Activated CD4-positive, alpha-beta T cell treated with anti-CD3 and anti-CD28 coated beads, Interleukin-2, amount 50 U/mL, for 24 hours (primary cell): ENCODE measurements around the gene LRRC75B.

Experiments
- DNase-seq, 2 donors: peaks; one replicate each; pipeline ENCODE4 v3.0.0-alpha.2; 2020; ENCODE audit warnings: low read depth in 1 of 2, low spot score in 1 of 2

LRRC75B gene

DNA sequence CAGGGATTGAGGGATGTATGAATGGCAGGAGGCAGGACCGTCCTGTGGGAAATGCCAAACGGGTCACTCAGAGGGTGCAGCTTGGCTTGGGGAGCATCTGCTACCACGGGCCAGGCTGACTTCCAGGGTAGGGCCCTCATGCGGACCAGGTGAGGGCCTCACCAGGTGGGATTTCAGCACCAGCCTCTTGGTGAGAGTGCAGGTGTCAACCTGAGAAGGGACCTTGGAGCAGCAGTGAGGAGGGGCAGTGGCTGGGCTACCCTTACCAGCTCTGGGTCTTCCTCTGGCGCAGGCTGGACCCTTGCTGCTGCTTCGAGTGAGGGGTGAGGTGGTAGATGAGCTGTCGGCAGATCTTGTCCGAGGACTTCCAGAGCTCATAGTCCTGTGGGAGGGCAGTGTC, 4.9 kb downstream of the LRRC75B start:
- DNase-seq, result no peak

DNA sequence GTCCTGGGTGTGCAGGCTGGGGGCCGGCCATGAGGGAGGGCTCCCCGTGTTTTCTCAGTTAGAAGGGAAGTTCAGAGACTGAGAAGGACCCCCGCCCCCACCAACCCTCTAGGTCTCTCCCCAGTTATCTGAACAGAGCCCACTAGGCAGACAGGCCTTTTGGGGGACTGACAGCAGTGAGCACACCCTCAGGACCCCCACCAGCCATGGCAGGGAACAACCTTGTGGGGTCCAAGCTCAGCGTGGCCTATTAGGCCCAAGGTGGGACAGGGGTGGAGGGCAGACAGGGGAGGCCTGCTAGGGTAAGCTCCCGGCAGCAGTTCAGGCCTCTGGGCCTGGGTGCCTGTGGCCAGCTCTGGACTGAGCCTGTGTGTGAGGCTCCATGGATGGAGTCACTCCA, 5.6 kb downstream of the LRRC75B start:
- no peak for DNase-seq

DNA sequence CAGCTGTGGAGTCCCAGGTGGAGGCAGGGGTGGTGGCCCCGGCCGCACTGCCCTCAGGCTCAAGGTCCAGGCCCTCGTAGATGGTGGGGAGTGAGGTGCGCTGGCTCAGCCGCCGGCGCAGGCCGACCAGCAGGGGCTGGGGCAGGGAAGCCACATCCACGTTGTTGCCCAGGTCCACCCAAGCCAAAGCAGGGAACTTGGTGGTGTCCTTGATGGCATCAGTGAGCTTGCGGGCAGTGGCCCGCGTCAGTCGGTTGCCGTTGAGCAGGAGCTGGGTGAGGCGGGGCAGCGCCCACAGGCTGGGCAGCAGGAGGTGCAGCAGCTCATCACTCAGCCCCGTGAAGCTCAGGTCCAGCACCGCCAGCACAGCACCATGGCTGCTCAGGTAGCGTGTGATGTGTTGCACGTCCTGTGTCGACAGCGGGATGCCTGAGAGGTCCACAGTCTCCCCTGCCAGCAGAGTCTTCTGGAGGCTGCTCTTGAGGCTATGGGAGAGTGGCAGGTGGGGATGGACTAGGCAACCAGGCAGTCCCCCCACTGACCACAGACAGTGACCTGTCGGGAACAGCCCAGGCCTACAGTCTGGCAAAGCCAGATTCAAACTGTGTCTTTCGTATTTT, 6.8 kb downstream of the LRRC75B start:
- no peak for DNase-seq

DNA sequence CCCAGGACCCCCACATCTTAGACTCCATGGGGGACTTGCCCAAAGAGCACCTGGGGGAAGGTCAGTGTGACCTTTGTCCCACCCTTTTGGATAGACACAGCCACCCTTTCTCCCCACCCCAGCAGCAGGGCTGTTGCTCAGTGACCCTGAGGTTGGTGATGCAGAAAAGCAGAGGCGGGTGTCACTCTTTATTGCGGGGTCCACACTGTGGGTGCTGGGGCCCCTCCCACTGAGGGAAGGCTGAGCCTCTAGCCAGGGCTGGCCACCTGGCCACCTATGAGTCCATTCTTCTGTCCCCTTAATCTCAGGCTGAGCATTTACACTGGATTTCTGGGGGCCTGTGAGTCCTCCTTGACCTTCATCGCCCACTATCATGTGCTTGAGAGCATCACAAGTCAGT, 7.4 kb downstream of the LRRC75B start:
- no peak for DNase-seq

DNA sequence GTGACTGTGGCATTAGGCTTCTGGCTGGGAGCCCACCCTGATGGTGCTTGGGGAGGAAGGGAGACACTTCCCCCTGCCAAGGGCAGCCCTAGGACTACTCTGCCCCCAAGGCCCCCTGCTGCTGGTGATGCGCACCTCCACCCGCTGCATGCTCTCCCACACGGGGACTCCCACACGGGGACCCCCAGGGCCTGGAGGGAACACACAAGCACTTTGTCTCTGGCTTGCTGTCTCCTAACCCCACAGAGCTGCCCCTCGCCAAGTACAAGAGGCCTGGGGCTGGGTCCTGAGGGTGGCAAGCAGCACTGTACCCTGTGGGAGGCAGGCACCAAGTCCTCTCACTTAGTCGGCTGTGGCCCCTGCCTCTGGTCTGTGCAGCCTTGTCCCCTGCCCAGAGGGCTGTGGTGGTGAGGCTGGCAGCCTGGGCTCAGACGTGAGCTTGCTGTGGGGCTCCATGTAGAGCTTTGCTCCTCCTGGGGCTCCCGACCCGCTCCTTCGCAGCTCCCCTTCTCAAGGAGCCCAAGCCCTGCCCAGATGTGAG, 7.9 kb downstream of the LRRC75B start:
- no peak for DNase-seq

DNA sequence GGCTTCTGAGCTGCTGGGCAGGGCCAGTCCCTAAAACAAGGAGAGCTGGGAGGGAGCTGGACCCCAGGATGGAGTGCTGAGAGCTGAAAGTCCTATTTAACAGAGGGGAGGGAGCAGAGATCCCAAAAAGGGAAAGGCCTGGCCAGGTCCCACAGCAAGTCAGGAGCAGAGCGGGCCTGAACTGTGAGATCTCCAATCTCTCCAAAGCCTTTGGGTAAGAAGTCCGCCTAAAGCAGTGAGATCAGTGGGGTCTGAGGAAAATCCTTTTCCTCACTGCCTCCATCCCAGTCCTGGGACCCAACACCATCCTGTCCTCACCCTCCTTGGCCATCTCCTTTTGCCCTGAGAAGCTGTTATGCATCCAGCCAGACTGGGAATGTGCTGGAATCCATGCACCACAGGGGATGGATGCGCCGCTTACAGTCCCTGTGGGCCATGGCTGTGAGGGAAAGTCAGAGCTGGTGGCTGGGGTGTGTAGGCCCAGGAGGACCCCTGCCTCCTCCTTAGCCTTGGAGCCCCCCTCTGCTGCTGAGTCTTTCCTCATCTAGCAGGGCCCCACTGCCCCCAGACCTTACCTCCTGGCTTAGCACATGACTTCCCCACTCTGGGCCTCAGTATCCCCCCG, 8.6 kb downstream of the LRRC75B start:
- DNase-seq, result no peak

DNA sequence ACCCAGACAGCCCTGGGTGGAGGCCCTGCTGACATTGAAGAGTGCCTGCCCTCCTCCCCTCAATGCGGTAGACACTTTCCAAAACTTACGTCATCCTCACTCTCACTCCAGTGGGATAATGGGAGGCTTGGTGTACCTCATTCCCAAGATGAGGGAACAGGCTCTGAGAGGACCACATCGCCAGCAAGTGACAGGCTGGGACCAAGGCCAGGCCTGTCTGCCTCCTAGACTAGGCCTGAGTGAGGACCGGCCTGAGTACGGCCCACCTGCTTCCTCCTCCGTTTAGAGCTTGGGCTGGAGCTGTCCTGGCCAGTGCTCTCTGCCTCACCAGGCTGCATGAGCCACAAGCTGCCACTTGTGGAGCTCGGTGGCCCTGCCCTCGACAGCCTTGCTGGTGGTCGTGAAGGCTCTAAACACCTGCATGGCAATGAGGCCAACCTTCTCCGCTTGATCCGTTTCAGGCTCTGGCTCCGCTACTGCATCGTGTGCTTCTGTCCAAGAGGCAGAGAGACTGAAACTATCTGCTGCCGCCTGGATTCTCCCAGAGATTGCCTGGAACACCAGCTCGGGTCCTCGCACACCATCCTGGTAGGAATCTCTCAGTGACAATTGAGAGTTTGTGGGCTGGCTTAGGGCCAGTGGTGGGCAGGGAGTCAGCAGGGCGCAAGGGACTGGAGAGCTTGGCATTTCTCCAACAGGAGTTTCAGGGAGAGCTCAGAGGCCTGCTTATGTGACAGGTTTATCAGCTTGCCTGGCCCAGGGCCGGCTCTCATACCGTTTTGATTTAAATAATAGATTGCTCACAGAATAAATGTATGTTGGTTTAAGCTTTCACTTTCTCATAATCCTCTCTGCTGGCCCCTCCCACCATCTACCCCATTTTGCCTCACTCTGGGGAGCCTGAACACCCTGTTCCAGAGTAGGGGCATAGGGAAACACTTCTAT, 9.4 kb downstream of the LRRC75B start:
- no peak for DNase-seq

DNA sequence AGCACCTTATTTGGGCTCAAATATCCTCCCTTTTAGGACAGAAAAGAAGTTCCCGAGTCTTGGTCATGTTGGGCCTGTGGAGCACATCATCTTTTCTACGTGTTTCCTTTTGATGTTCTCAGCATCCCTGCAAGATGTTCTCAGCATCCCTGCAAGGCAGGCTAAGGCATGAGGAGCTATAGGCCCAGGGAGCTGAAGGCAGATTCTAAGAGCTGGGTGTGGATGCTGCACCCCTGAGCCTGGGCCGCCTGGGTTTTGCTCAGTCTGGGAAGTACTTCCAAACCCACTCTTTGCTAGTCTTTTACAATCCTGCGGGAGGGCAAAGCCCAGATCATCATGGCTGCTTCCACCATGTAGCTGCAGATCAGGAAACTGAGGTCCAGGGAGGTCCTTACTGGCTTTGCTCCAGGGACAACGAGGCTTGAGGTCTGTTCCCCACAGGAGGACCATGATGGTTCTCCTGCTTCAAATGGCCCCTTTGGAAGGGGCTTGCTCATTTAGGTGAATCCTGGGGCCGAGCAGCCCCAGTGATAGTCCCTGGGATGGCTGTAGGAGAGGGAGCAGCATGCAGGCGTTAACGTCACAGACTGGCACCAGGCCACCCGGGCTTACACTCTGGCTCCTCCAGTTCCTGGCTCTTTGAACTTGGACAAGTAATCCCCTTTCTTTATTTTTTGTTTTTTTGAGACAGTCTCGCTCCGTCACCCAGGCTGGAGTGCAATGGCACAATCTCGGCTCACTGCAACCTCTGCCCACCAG, 10.6 kb downstream of the LRRC75B start:
- no peak for DNase-seq

DNA sequence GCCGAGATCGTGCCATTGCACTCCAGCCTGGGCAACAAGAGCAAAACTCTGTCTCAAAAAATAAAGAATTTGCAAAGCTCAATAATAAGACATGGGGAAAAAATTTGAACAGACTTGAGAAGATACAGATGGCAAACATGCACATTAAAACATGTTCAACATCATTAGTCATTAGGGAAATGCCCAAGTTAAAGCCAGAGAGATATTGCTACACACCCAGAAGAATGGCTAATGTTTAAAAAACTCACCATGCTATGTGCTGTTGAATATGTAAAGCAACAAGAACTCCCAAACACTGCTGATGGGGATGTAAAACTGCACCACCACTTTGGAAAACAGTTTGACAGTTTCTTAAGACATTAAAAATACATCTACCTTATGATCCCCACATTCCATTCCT, 12.6 kb downstream of the LRRC75B start:
- DNase-seq, result no peak

DNA sequence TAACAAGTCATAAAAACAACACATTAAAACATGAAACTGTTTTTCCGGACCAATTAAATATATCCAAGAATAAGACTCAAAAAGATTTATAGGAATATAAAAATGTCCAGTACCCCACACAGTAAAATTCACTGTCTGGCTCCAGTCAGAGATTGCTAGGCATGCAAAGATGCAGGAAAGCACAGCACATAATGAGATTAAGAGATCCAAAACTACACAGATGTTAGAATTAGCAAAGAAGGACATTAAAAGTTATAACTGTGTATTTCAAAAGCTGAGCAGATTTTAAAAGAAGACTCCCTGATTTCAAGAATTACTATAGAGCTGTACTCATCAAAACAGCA, 13.6 kb downstream of the LRRC75B start:
- no peak for DNase-seq

DNA sequence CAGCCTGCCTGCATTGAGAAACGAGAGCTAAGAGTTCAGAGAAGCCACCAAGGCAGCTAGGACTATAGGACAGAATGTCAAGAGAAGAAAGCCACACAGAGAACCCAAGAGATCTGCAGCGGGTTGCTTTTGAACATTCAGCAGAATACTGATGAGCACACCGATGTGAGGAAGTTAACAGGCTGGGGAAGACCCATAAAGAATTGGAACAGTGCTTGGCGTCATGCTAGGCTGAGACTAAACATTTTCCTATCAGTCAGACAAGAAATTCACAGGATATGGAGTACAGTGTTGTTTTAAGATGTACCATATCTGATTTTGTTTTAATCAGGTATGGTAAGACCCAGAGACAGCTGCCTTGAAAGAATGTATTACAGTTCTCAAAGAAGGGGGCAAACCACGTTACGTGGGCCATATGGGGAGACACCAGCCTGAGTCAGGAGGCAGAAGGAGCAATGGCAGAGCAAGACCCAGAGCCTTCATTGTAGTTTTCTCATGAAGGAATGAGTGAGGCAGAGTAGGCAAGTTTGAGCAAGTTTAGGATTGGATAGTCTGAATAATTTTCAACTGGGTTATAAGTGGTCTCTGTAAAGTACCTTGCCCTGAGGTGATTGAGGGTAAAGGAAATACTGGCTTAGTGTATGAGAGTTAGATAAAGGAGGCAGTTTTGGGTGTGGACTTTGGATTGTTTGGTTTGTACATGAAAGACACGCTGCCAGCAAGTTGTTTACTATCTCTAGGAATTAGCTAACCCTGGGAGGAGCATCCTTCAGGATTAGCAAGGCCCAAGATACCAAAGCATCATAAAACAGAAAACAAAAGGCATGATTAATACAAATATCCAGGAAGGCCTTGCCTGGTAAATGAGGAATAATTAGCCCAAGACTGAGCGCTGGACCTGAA, 14.3 kb downstream of the LRRC75B start:
- no peak for DNase-seq

DNA sequence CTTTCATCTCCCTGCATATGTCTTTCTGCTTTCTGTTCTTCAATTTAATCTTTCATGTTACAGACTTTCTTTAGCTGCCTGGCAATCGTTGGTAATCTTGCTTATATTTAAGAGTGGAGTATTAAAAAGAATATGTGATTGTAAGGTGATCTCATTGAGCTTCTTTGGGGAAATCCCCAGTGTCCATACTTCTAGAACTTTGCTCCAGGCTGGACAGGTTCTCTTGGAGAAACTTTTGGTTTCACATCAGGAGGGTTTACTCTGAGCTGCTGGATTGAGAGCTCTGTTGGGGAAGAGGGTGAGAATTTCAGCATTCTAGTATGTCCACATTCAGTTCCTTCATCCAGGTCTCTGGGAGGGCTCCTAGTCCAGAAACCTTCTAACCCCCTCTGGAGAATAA, 16.1 kb downstream of the LRRC75B start:
- DNase-seq, result no peak

DNA sequence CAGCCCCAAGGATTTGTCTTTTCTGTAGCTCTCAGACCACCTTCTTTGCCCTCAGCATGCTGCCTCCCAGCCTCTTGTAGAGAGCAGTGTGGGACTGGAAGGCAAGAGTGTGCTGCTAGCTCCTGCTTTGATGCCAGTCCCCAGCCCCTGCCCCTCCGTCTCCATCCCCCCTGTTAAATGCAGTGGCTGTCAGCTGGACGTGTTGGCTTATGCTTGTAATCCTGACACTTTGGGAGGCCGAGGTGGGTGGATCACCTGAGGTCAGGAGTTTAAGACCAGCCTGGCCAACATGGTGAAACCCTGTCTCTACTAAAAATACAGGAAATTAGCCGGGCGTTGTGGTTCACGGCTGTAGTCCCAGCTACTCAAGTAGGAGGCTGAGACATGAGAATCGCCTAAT, 21.6 kb downstream of the LRRC75B start:
- DNase-seq, result no peak

DNA sequence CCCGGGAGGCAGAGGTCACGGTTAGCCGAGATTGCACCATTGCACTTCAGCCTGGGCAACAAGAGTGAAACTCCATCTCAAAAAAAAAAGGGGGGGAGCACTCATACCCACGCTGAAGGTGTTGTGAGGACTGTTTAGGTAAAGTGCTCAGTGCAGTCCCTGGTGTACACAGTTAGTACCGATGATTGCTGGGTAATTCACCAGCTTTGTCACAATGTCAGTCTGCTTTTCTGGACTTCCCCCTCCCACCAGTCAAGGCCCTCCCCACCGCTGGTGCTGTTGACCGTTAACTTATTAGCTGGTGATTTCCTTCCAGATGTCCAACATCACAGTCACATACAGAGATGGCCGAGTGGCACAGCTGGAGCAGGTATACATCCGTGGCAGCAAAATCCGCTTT, 25.2 kb downstream of the LRRC75B start:
- DNase-seq, result no peak

DNA sequence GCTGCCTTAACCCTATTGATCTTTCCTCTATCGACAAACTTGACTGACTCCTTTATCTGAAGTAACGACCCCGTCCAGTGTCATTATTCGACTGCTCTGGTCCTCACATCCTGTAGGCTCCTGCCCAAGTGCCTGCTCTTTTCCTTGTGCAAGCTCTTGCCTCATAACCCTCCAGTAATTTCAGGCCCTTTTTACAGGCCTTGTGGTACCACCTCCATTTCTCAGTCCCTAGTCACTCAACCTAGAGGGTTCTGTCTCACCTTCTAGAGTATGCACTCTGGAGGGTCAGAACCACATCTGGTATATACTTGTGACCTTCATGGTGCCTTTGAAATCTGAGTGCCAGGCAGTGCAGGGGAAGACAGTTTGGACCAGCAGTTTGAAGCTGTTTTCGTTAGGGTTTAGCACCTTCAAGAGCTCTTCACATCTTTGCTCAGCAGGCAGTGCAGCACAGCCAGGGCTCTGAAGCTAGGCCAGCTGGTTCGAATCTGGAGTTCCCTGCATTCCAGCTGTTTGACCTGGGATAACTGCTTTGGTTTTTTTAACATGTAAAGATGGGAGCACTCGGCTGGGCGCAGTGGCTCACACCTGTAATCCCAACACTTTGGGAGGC, 25.9 kb downstream of the LRRC75B start:
- no peak for DNase-seq

DNA sequence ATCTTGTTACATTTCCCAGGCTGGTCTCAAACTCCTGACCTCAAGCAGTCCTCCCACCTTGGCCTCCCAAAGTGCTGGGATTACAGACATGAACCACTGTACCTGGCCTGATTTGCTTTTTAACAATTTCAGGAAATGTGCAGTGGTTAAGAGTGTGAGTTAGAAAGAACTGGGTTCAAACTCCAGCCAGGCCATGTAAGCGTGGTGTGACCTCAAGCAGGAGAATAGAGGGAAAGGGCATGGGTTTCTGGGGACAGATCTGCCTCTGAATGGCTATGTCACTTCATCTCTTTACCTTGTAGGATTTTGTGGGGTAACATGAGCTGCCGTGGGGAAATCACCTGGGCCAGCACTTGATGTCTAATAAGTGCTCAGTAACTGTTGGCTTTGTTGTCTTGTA, 27.8 kb downstream of the LRRC75B start:
- no peak for DNase-seq

DNA sequence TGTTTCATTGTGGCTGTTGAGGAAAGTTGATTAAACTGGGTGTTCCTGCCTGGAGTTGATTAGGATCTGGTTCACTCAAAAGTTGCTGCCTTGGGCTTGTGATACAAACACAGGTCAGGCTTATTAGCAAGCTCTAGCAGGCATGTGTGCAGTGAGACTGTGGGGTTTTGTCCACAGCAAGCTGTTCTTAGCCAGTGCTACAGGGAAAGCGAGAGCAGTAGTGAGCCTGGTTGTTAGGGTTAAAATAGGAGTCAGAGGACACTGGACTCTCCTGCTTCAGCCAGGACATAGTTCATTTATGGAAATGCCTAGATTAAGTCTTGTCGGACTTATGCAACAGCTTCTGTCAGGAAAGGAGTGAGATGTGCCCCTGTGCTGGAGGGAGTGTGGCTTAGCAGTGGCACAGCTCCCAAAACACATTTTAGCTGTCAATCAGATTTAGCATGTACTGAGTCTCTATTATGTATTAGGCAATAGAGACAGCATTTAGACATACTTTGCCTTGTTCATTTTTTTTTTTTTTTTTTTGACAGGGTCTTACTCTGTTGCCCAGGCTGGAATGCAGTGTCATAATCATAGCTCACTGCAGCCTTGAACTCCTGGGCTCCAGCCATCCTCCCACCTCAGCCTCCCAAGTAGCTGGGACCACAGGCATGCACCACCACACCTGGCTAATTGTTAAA, 28.4 kb downstream of the LRRC75B start:
- no peak for DNase-seq

DNA sequence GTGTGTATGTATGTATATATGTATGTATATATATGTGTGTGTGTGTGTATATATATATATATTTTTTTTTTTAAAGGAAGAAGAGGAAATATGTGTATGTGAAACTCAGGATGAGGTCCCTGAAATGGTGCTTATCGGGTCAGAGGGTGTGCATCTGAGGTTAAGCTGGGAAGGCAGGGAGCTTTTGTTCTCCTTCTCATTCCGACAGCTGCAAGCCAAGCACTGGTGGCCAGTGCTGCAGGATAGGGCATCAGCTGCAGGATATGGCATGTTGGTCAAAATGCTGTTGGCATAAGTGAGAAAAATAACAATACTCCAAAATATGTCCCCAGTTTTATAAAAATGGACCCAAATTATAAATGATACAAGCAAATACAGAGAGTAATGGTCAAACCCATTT, 29.6 kb downstream of the LRRC75B start:
- no peak for DNase-seq

DNA sequence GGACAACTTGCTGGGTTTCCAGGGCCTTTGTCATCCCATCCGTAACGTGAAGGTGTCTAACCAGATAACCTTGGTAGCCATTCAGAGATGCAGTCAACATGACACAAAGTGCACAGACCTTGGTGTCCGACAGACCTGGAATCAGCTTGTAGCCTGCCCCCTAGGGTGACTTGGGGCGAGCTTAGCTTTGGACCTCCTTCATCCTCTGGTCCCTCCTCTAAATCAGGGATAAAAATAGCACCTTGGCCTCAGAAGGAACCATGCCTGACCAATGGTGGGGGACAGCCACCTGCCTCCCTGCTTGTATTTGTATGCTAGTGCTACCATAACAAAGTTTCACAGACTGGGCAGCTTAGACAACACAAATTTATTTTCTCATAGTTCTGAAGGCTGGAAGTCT, 33.4 kb downstream of the LRRC75B start:
- DNase-seq, result no peak
